Embryonic facial prominence (tissue), 1 donor: ENCODE measurements around the gene TMEM229B.

Experiments used
- DNase-seq: peaks from one replicate; pipeline ENCODE4 v3.0.0-alpha.2; 2016; ENCODE audit errors: extremely low spot score

Gene TMEM229B

DNA sequence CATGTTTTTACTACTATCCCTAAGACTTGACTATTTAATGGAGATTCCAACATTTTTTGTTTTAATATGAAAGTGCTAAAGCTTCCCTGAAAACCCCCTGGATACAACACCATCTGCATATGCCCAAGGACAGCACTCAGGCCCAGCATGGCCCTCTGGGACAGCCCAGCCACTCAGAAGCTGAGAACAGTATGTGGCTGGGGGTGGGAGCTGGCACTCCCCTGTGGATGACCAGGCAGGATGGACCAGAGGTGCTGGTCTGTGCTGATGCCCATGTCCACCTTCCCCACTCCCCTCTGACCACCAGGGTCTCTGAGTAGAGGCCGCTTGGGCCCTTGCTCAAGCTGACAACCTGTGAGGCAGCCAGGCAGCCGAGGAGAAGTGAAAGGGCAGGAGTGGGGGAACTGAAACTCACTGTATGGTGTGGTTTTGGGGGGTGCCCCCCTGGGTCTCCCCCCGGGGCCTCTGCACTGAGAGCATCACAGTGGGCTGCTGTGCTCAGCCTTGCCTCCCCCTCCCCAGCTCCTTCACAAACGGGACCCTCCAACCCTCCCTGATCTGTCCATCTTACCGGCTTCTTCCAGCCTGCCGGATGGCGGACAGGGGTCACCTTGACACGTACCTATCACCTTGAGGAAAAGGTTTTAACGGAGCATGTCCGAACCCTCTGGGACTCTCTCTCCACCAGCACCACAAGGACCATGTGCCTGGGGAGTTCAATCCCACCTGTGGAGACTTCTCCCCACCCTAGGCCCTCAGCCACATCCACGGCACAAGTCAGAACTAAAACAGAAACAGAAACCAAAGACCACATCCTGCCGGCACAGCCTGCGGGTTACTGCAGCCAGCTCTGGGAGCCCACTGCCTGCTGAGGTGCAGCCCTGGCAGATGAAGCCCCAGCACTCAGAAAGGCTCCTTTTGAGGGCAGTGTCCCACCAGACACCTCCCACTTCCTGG, at the start of gene TMEM229B:
Gene TMEM229B (minus strand): TSS at position 785 of the 957 bp plus-strand sequence. CDS start 14,798 bp downstream, outside the sequence.
- DNase-seq, result no peak

DNA sequence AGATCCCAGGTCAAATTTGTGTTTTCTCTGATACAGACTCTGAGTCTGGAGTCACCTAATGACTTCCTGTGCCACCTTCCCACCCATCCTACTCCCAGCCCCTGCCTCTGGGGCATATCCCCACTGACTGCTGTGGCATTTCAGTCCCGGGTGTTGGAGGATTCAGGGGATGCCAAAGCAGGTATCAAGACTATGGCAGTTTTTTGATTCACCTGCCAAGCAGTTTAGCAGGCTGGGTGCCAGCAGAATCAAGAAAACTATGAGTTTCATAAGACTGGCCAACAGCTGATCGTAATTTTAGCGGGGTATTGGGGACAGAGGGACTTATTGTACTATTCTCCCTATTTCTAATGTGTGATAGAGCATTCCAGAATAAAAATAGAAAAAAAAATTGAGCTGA, 49.2 kb upstream of the TMEM229B start:
- DNase-seq, result no peak

DNA sequence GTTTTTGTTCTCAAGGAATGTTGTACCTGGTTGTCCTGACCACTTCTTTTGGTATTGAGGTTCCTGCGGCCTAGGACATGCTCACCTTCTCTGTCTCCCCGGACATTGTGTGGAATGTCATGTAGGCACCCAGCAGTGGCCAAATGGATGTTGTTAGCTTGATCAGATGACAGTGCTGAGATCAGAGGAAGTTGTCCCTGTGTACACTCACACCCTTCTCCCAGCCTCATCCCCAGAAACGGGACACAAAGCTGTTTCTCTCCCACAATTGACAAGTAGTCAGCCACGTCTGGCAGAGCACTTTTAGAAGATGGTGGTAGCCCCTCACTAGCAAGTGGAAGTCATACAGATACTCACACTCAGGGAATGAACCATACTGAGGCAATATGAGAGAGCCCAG, 47.6 kb upstream of the TMEM229B start:
- no peak for DNase-seq

DNA sequence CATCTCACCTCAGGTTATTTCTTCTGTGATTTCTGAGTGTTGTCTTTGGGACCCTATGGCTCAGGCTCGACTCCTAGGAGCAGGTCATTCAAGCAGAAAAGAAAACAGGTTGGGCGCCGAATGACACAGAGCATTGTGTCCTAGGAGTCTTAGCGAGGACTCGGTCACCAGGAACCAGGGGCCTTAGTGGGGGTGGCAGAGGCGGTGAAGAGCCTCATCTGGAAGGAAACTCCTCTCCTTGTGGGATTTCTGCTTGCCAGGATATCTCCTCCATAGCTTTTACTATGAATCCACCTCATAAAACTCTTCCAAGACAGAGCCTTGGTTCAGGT, 45.2 kb upstream of the TMEM229B start:
- DNase-seq, result no peak

DNA sequence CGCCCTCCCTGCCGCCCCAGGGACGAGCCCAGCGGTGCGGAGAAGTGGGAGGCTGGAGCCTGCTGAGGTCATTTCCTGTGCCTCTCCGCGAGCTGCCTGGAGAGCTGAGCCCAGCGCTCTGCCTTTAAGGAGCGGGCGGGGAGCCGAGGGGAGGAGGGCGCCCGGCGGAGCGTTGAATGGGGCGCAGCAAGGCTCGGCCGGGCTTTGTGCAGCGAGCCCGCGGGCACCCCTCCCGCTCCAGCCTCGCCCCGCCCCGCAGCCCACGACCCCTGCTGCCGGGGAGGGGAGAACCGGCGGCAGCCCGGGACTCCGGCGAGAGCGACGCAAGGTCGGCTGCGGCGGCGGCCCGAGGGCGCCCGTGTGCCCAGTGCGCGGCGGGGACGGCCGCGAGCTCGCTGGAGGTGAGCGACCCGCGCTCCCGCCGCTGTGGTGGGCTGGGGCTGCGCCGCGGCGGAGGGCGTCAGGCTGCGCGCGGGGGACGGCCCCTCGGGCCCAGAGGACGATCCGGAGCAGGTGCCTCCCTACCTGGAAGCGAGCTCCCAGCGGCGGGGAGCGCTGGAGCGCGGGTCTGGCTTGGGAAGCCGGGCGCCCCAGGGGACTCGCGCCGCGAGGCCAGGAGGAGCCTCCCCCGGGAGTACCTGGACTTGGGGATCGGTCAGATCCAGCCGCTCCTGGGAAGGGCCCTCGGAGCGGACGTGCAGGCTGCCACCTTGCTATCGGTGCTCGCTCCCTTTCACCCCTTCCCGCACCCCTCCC, 44.7 kb upstream of the TMEM229B start, which contains the start of gene PLEKHH1:
Gene PLEKHH1 (plus strand): TSS at position 293 of the 756 bp plus-strand sequence. CDS start 8,578 bp downstream, outside the sequence.
- no peak for DNase-seq

DNA sequence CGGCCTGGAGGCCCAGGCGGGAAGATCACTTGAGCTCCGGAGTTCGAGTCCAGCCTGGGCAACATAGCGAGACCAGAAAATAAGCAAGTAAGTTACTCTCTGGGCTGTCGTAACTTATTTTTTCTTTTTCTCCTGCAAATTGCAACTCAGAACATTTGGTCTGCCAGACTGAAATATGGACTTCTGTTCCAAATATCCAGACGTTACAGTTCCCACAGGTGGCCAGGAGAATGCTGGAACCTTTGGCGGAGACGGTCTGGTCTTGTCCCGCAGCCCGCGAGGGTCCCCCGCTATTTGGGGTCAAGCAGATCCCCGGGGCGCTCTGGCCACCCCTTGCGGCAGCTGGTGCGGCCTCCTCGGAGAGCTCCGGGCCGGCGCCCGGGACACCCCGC, 44.1 kb upstream of the TMEM229B start:
- no peak for DNase-seq

DNA sequence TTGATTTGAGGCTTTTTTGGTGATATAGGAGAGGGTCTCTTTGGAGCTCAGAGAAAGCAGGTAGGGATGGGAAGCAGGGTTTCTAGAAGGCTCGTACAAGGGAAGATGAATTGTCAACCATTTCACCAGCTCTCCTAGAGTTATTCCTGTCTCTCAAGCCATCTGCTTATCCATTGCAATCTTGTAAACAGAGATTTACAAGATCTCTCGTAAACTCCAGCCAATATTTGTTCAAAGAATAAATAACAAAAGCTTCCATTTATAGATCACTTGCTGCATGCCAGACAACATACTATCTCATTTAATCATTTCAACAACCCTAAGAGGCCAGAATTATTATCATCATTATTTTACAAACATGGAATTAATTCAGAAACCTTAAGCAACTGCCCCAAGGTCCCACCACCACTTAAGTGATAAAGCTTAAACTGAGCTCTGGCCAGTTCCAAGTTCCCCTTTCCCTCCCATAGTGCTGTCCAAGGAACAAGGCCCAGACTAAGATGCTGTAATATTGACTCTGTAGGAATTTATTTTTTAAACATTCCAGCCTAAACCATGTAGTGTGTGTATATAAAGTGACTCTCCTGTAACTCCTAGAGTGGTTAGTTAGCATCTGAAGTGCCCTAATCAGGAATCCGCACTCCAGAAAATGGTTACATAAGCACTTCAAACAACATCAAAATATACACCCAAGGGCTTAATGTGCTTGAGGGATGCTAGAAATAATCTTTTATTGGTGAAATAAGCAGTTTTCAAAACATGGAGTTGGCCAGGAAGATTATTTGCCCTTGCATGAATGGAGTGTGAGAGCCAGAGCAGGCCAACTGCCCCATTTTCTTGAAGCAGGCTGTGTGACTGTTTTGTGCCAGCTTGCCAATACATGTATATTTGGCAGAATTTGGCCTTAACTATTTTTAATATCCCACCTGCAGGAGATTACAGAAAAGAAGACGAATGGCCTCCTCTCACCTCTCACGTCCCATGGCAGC, 41.7 kb upstream of the TMEM229B start:
- no peak for DNase-seq

DNA sequence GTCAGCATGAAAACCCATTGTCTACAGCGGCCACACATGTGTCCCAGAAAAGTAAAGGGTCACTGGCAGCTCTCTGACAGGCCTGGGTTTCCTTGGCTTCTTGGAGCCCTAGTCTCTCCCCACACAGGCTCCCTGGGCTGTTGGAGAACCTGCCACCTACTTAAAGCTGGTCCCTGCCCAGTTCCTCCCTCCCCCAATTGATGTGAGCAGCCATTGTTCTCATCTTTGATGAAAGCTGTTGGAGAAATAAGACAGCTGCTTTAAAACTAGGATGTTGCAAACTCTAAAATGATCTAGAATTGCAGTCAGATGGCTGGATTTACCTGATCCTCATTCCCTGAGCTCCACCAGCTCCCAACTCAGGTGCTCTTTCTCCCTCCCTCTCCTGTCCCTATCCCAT, 39.8 kb upstream of the TMEM229B start:
- DNase-seq, result no peak

DNA sequence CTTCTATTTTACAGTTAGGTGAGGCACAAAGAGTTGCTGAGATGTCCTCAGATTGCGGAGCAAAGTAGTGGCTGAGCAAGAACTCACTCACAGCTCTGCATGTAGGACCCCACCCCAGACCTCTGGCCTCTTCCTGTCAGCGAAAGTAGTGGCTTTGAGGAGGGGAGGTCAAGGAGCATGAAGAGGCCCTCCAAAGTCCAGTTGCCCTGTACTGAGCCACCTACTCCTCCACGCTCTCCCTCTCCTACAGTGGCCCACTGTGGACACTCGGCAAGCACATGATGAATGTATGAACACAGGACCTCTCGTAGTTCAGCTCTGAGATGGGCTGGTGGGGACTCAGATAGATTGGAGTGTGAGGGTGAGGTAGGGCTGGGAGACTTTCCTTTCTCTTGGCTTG, 39.2 kb upstream of the TMEM229B start:
- DNase-seq, result no peak

DNA sequence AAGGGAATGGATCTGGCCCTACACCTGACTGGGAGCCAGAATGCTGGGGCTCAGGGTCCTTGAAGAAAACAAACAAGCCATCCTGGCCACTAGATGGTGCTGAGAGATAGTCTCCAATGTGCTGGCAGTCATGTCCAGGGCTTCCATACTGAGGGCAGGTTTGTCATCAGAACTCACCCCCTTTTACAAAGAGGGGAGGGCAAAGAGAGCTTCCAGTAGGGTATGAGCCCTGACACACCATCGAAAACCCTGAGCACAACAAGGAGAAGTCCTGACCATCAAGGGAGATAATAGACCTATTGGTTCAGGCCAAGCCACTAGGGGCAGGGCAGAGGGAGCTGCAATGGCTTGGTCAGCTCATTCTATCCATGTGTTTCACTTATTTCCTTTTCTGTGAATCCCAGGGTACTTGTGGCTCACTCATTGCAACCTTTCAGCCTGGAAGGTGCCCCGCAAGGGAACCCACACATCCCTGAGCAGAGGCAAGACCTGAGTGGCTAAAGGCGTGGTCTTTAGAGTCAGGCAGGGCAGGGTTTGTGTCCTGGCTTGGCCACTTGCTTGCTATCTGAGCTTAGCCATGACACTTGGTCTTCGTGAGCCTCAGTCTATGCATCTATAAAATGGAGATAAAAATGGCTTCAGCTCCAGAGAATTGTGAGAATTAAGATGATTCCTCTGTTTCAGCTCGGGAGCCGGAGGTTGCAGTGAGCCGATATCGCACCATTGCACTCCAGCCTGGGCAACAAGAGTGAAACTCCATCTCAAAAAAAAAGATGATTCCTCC, 38.3 kb upstream of the TMEM229B start:
- no peak for DNase-seq

DNA sequence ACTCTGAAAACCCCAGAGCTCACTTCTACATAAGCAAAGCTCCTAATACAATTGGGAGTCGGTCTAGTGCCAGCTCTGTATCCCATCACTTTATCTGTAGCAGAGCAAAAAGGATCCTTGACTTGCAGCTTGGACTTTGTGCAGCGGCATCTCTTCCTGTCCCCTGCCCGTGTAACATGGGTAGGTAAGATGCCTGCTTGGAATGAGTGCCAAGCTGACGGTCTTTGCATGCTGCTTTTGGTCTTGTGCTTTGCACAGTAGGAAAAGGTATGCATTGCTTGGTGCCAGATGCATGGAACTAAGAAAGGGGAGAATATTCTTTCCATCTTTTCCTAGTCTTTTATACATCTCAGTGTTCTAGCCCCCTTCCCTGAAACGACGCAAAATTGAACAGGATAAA, 37.7 kb upstream of the TMEM229B start:
- DNase-seq, result no peak

DNA sequence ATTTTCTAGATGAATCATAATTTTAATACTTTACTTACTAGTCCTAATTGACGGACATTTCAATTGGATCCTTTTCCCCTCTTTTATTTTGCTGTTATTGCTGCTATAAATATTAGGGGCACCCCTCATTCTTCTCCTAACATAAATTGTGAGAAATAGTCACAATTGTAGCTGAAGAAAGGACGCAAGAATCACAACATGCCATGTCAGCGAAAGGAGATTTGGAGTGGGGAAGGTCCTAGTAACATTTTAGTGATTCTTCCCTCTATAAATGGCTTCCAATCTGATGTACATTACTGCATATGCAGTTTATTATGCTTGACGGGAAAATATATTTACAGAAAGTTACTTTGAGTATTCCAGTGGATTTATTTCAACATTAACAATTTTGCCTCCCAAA, 36.9 kb upstream of the TMEM229B start:
- DNase-seq, result no peak

DNA sequence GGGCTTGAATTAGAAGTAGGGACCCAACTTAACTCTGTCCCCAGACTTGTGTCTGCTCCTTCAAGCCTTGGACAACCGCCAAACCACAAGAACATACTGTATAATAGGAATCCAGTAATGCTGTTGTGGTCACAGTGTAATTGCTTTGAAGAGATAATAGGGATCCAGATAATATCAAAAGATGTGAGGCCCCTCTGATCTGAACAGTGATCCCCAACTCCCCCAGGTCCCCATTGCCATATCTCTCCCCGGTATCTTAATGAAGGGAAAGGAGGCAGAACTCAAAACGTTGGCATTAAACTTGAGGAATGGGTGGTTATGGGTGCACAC, 36.1 kb upstream of the TMEM229B start:
- DNase-seq, result no peak

DNA sequence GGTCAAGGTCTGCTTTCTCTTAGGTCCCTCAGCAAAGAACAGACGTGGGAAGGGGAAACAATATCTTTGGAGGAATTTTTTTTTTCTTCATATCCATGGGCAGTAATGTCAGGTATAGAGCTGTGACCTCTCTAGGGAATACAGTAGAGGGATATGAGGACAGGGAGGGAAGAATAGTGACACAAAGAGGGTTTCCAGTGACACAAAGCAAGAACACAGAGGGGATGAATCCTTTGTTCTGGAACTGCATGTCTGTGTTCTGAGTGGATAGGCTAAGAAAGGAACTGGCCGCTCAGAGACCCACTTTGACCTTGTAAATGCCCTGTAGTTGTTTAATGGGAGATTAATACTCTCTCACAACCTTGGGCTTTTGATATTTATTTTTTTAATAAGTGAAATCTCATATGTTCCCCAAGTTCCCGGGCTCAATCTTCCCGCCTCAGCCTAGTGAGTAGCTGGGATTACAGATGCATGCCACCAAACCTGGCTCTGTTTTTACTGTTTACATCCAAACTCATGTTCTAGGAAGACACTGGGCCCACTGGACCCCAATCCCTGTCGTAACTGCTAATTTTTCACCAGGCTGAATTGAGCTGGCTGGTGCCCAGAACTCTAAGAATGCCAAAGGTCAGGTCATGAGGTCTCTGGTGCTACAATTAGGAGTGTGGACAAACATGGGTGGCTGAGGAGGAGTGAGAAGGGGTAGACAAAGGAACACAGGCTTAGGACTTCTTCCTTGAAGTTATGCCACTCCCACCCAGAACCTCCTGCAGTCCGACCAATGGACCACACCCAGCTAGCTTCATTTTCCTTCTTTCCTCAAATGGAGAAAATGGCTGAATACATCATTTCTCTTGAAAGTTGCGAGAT, 35.5 kb upstream of the TMEM229B start:
- DNase-seq, result no peak

DNA sequence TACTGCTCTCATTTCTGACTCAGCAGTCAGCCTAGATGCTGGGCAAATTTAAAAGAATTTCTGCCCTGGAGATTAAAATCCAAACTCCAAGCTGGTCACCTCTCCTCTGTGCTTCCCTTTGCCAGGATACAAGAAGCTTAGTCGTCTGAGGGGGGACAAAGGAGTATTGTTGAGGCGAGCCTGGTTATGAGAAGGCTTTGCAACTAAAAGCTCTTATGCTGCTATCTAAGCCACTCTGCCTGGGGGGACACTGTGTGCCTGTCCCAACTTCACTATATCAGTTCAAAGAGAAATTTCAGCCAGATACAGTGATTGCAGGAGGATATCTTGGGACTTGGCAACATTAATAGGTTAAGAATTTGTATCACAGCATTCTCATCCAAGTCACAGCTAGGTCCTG, 33.7 kb upstream of the TMEM229B start:
- no peak for DNase-seq

DNA sequence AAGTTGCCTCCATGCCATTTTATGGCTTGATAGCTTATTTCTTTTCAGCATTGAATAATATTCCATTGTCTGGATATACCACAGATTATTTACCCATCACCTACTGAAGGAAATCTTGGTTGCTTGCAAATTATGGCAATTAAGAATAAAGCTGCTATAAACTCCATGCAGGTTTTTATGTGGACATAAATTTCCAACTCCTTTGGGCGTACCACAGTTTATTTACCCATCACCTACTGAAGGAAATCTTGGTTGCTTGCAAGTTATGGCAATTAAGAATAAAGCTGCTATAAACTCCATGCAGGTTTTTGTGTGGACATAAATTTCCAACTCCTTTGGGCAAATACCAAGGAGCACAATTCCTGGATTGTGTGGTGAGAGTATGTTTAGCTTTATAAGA, 32.0 kb upstream of the TMEM229B start:
- no peak for DNase-seq

DNA sequence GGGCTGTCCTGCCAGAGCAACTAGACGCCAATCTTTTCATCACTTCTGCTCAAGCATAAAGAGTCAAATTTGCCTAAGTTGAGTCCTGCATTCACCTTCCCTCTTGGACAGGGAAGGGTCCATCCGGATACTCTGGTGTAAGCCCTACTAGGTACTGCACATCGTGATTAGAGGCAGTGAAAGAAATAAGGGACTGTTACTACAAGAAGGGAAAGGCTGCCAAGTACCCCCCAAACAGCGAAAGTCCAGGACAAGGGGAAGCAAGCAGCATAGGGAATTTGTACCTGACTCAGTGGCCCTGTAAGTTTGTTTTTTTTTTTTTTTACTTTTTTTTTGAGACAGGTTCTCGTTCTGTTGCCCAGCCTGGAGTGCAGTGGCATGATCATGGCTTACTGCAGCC, 30.9 kb upstream of the TMEM229B start:
- DNase-seq, result no peak

DNA sequence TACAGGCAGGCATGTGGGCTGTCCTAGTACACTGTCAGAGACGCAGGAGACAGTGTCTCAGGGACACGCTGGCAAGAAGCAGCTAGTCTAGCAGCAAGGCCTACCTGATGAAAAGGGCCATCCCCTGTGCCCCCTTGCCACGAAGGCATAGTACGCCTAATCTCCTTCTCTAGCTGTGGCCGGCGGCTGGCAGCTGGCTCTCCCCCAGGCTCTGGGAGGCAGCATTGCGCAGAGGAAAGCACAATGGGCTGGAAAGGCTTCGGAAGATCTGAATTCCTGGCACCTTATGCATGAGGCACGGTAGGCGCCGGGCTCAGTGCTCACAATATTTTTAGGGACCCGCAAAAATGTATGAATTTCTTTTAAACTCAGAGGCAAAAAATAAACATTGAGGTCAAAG, 28.6 kb upstream of the TMEM229B start:
- no peak for DNase-seq

DNA sequence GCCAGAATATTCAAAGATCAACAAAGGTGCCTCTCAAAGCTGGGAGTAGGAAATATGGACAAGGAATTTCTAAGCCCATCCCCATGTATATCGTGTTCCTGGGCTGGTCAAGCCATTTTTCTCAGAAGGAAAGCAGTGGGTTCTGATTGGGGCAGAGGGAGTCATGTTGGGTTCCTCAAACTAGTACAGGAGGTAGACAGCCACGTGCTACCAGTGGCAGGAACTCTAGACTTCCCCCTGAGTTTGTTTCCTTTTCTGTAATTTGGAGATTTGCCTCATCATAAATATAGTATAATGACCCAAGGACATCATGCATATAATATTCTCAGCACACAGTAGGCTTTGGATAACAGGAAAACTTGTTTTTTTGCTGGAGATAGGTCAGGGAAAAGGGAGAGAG, 28.2 kb upstream of the TMEM229B start:
- no peak for DNase-seq
